SK-MEL-5 (cell line): Measurements from ENCODE around the gene WEE1. TPM values are rescaled to one million over a fixed set of nuclear protein-coding genes. Genes with fewer than 3 reads are reported as not detected.
"Not testable (repeated sequence)": the region's sequence is repeated elsewhere in the genome, so short reads cannot be mapped to it uniquely, and the experiment has no call there.

Source experiments
- DNase-seq: peaks from one replicate; pipeline ENCODE4 v3.0.0-alpha.2; 2016; ENCODE audit warnings: low read depth, low spot score
- in situ Hi-C: cut with HindIII; loops from 2 replicates; pipeline ENCODE4 v1.10.0; 2016; ENCODE audit warnings: low sequenced_read_pairs, high pct_unique_total_duplicates, low pct_unique_long_range_greater_than_20kb
- polyA plus RNA-seq, 2 experiments: library from polyadenylated mRNA; depleted of rRNA; stranded (reverse); fragments of >200 nt; gene quantifications; 2 replicates each; pipeline ENCODE4 v1.2.3, GENCODE V29; 2015
- total RNA-seq: library from RNA; depleted of rRNA; stranded (reverse); fragments of >200 nt; shearing (Covaris generic); gene quantifications from 2 replicates; pipeline ENCODE4 v1.2.3, GENCODE V29; 2014; rRNA removed

WEE1 gene
- 23.7 and 30.1 TPM in 2 replicates for total RNA-seq
- polyA plus RNA-seq (2015; cell fraction: cytosol; rRNA removed) = 31.2 and 38.4 TPM in 2 replicates
- polyA plus RNA-seq (2015; cell fraction: nucleus; rRNA removed) = 69.8 and 97.0 TPM in 2 replicates

GRCh38 chr11:9573052-9573774 lies at the start of gene WEE1:
Gene WEE1 (plus strand): TSS chr11:9573670. CDS start chr11:9573934, 264 bp downstream.
- in situ Hi-C loops = no loop called here
- peak; percentile 97 for DNase-seq

- no peak for DNase-seq
- in situ Hi-C loops = no loop called here
Observed at GRCh38 chr11:9524001-9524400, 49.5 kb upstream of the WEE1 start.

GRCh38 chr11:9525116-9525515 lies 48.4 kb upstream of the WEE1 start:
- no peak for DNase-seq
- in situ Hi-C loops = no loop called here

GRCh38 chr11:9527481-9528135 lies 45.9 kb upstream of the WEE1 start:
- no peak for DNase-seq
- in situ Hi-C loops = no loop called here

GRCh38 chr11:9528136-9528501 lies 45.4 kb upstream of the WEE1 start:
- in situ Hi-C loops = no loop called here

GRCh38 chr11:9528573-9529333 lies 44.7 kb upstream of the WEE1 start:
- in situ Hi-C loops = no loop called here

More at GRCh38 chr11:9528136-9528501, 45.4 kb upstream of the WEE1 start:
- DNase-seq = no peak

GRCh38 chr11:9529334-9529650 lies 44.2 kb upstream of the WEE1 start:
- no peak for DNase-seq
- in situ Hi-C loops = no loop called here

More at GRCh38 chr11:9528573-9529333, 44.7 kb upstream of the WEE1 start:
- DNase-seq = no peak

GRCh38 chr11:9530020-9530621 lies 43.3 kb upstream of the WEE1 start:
- in situ Hi-C loops = no loop called here
- peak; percentile 34 for DNase-seq

GRCh38 chr11:9530901-9531625 lies 42.4 kb upstream of the WEE1 start:
- in situ Hi-C loops = no loop called here
- no peak for DNase-seq

GRCh38 chr11:9533058-9533457 lies 40.4 kb upstream of the WEE1 start:
- in situ Hi-C loops = no loop called here
- no peak for DNase-seq

- no peak for DNase-seq
- in situ Hi-C loops = no loop called here
Observed at GRCh38 chr11:9533736-9534473, 39.6 kb upstream of the WEE1 start.

GRCh38 chr11:9535189-9535781 lies 38.2 kb upstream of the WEE1 start:
- in situ Hi-C loops = no loop called here
- DNase-seq = peak; percentile 77

GRCh38 chr11:9538548-9538947 lies 34.9 kb upstream of the WEE1 start:
- no peak for DNase-seq
- in situ Hi-C loops = no loop called here

GRCh38 chr11:9549216-9549615 lies 24.3 kb upstream of the WEE1 start:
- DNase-seq, in situ Hi-C loops: not testable (repeated sequence)

- in situ Hi-C loops = no loop called here
- DNase-seq = no peak
Observed at GRCh38 chr11:9550191-9550628, 23.3 kb upstream of the WEE1 start.

- in situ Hi-C loops = no loop called here
- no peak for DNase-seq
Observed at GRCh38 chr11:9561279-9561982, 12.0 kb upstream of the WEE1 start.
